Muscle of arm (tissue), 14 donors: ENCODE results near the gene TMCC2. TPM values are rescaled to one million over a fixed set of nuclear protein-coding genes. Genes with fewer than 3 reads are reported as not detected.
"Not testable (repeated sequence)": the region's sequence is repeated elsewhere in the genome, so short reads cannot be mapped to it uniquely, and the experiment has no call there.

Source experiments
- DNase-seq: peaks from one replicate; pipeline ENCODE4 v3.0.0-alpha.2; 2013
- long read RNA-seq, 11 donors: transcript quantifications; one replicate each; lab custom pipeline, GENCODE V29; 2026
- polyA plus RNA-seq, 12 donors: library from polyadenylated mRNA; unstranded; fragments of 120-200 nt; gene quantifications; one replicate each; pipeline ENCODE4 v1.2.1, GENCODE V29; 2013; ENCODE audit not compliant: insufficient read length in 12 of 12

The TMCC2 gene, protein sequence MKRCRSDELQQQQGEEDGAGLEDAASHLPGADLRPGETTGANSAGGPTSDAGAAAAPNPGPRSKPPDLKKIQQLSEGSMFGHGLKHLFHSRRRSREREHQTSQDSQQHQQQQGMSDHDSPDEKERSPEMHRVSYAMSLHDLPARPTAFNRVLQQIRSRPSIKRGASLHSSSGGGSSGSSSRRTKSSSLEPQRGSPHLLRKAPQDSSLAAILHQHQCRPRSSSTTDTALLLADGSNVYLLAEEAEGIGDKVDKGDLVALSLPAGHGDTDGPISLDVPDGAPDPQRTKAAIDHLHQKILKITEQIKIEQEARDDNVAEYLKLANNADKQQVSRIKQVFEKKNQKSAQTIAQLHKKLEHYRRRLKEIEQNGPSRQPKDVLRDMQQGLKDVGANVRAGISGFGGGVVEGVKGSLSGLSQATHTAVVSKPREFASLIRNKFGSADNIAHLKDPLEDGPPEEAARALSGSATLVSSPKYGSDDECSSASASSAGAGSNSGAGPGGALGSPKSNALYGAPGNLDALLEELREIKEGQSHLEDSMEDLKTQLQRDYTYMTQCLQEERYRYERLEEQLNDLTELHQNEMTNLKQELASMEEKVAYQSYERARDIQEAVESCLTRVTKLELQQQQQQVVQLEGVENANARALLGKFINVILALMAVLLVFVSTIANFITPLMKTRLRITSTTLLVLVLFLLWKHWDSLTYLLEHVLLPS
- 10 to 100 TPM in 5 of 12 donors, 1 to 10 TPM in 6, not detected in 1; 6.6 to 21.3 (median 10.0) TPM for polyA plus RNA-seq
- long read RNA-seq, donor 1, result 0 reads
- long read RNA-seq, donor 2, partial matches to known transcripts, result 0 of 2 reads
- long read RNA-seq, donor 2, other reads (novel, unspliced or antisense), result 0 of 2 reads
- long read RNA-seq, donor 3, result 0 reads
- long read RNA-seq, donor 4, result 0 reads
- long read RNA-seq, donor 5, partial matches to known transcripts, result 0 of 5 reads
- long read RNA-seq, donor 5, other reads (novel, unspliced or antisense), result 0 of 5 reads
- long read RNA-seq, donor 6, result 0 reads
- long read RNA-seq, donor 7, result 0 reads
- long read RNA-seq, donor 8, partial matches to known transcripts, result 0 of 4 reads
- long read RNA-seq, donor 8, other reads (novel, unspliced or antisense), result 0 of 4 reads
- long read RNA-seq, donor 9, result 0 reads
- long read RNA-seq, donor 10, result 0 reads
- long read RNA-seq, donor 11, partial matches to known transcripts, result 0 of 1 reads
- long read RNA-seq, donor 11, other reads (novel, unspliced or antisense), result 0 of 1 reads

DNA sequence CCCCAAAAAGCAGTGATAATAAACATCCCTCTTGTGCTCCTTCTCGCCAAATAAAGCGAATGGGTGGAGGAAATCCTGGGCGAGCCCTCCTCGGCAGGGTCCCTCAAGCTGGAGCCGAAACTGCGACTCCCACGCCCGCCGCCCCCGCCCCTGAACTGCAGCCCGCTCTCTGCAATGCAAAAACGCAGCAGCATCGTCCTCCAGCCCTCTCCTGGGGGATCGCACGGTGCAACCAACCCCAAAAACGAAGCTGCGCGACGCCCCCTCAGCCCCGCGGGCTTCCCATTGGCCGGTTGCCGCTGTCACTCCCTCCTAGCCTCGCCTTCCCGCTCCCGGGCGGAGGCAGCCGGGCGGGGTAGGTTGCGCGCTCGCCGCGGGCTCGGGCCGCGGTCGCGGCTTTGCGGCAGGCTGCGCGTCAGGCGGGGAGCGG lies at the start of gene TMCC2:
TSS of gene TMCC2 (plus strand) at position 363 of the 430 bp plus-strand sequence. CDS start 619 bp downstream, outside the sequence.
- DNase-seq, result peak; percentile 95

DNA sequence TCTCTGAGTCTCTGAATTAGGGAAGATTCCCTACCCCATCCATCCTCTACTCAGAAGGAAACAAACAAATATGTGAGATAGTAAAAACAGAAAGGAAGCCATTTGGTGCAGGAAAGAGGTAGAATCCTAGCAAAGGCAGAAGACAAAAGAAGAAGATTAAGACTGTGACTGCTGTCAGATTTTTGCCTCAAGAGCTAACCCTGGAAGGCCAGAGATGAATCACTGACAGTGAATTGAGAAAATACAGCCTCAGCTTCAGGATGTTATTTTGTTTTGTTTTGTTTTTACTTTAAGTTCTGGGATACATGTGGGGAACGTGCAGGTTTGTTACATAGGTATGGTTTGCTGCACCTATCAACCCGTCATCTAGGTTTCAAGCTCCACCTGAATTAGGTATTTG lies 47.9 kb upstream of the TMCC2 start:
- no peak for DNase-seq

DNA sequence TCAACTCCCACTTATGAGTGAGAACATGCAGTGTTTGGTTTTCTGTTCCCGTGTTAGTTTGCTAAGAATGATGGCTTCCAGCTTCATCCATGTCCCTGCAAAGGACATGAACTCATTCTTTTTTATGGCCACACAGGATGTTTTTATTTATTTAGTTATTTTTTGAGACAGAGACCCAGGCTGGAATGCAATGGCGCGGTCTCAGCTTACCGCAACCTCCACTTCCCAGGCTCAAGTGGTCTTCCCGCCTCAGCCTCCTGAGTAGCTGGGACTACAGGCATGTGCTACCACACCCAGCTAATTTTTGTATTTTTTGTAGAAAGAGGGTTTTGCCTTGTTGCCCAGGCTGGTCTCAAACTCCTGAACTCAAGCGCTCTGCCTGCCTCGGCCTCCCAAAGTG lies 47.4 kb upstream of the TMCC2 start:
- DNase-seq, result not testable (repeated sequence)

DNA sequence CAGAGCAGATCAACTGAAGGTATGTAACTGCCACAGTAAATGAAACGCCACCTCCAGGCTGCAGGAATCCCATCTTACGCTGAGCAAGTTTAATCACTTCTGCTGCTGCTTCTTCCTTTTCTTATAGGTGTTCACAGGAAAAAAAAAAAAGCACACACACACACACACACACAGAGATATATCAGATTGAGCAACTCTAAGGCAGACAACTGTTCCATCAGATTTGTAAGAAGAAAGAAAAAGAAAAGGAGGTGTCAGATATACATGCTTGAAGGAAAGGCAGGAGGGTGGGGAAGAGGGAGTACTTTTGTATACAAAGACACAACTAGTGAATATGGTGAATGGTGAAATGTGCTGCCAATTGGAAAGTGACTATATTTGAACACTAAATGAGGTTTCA lies 44.8 kb upstream of the TMCC2 start:
- no peak for DNase-seq

DNA sequence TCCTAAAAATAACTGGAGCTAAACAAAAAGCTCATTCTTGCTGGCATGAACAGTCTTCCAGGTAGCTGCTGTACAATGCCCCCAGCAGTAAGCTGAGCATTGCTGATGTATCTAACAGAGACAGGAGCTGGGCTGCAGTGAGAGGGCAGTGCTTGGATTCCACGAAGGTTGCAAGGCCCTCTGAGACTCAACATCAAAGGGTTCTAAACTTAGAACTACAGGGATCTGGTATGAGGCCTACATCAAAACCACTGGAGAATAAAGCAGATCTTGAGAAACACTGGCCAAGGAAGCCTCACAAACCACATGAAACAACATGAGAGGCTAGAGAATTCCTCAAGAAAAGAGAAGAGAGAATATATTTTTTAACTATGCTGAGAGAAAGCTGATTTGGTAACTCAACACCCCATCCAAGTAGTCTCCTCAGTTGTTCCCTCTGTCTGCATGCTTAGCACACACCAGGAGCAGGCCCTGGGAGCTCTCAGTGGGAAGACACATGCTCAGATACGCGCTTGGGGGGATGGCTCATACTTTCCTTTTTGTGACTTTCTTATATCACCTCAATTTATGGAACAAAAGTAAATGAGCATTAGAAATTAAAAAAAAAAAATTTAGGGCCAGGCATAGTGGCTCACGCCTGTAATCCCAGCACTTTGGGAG lies 43.9 kb upstream of the TMCC2 start:
- no peak for DNase-seq

DNA sequence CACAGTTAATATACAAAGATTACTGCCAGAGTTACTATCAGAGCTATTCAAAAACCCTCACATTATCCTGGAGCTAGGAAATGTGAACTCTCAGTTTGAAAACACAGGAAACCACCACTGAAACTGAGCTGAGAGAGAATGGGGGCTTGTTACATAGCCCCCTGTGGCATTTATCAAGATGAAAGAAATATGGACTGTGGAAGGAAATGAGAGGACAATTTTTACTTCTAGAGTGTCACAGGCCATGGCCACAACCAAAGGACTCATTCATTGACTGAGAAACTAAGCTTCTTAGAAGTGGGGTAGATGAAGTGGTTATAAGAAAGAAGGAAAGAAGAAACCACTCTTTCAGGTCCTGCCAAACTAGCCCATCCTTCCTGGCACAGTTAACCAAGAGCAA lies 41.6 kb upstream of the TMCC2 start:
- DNase-seq, result no peak

DNA sequence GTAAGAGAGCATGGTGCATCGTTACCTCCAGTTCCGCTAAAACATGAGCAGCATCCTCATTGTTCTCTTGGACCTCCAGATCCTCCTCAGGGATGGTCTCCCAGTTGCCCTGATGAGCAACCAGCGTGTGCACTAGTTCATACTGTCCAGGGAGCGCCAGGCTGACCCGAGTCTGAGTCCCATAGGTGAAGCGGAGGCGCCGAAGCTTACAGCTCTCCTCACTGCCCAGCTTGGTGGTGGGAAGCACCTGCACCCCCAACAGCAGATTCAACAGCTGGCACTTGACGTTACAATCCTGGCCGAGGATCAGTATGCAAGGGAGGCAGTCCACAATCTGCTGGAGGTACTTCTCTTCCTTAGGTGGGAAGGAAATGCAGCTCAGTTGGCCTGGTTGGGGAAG lies 40.3 kb upstream of the TMCC2 start:
- DNase-seq, result no peak

DNA sequence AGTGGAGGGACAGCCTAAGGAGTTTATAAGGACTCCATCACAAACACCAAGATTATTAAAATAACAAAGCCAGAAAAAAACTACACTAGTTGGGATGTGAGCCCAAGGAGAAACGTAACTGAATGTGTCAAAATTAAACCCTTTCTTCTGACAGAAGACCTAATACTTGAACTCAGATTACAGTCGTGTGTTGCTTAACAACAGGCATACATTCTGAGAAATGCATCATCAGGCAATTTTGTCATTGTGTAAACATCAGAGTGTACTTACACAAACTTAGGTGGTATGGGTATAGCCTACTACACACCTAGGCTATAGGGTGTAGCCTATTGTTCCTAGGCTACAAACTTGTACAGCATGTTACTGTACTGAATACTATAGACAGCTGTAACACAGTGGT lies 39.6 kb upstream of the TMCC2 start:
- no peak for DNase-seq

DNA sequence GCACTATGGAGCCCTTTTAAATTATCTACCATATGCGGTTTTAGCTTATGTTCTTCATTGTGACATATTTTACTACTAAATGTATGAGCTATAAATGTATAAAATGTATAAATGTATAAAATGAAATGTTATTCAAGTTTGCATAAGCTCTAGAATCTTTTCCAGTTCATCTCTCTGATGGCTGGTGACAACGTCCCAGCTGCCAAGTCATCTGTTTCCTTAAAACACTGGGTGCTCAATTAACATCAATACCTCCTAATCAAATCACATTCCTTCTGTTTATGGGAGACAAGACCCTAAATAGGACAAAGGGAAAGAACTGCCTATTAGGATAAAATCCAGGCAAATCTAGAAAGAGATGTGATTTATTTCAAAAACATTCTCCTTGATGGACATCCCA lies 39.1 kb upstream of the TMCC2 start:
- DNase-seq, result no peak

DNA sequence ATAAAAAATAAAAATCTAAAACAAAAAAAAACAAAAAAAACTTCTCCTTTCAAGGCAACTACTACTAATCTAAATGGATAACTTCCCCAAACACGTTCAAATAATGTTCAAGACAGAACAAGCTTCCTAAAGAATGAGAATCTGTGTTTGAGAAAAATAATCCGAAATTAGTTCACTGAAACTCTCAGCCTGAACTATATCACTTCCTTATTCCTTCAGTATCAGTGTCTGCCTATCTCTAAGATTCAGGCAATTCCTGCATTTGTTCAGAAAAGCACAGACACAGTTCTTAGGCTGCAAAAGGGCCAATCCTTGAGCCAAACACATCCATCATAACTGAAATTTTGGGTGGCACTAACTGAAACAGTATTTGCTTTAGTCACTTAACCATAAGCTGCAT lies 38.6 kb upstream of the TMCC2 start:
- DNase-seq, result no peak

DNA sequence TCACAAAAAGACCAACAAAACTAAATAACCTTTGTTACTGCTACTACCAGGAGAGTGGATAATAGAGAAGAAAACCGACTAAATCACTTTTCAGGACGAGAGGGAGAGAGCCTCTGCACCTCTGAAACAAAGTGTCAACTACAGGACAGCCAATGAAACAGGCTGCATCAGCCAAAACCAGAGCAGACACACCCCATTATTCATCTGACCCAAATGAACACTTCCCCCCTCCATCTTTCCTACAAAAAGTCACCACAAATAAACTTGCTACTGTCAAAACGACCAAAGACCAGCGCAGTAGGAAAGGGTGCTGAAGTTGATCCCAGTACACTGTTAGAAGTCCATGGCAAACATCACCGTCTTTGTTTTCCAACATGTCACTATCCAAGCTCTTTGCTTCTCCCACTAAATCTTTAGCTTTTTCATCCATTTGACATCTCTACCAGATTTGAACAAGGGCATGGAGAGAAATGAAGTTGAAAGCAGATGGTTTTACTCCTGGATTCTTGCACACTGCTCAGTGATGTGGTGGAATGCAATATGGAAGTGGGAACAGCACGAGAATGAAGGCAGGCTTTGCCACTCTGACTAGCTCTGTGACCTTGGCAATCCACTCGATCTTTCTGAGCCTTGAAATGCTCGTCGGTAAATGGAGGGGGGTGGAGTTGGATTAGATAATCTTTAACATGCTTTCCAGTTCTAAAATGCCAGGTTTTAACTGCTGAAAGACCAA lies 36.7 kb upstream of the TMCC2 start:
- DNase-seq, result no peak

DNA sequence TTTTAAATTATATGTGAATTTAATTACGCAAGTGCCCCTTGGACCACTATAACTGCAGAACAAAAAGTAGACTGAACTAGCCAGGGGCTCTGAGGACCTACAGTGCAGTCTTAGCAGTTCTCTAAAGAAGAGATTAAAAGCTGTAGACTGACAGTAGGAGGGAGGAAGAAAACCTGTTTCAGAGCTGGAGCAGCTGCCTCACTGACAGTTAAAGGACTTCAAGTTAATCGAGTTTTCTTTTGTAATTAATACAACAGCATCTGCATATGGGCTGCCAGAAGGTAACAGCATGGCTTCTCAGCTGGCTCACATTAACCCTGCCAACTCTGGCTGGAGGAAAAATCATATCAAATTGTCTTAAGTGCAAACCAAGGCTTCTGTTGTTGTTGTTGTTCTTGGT lies 36.1 kb upstream of the TMCC2 start:
- DNase-seq, result no peak

DNA sequence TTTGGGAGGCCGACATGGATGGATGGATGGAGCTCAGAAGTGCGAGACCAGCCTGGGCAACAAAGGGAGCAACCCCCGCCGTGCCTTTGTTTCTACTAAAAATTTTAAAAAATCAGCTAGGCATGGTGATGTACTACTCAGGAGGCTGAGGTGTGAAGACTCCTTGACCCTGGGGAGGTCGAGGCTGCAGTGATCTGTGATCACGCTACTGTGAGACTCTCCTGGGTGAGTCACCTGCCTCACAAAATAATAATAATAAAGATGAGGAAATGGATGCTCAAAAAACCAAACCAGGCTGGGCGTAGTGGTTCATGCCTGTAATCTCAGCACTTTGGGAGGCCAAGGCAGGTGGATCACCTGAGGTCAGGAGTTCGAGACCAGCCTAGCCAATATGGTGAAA lies 35.5 kb upstream of the TMCC2 start:
- DNase-seq, result no peak

DNA sequence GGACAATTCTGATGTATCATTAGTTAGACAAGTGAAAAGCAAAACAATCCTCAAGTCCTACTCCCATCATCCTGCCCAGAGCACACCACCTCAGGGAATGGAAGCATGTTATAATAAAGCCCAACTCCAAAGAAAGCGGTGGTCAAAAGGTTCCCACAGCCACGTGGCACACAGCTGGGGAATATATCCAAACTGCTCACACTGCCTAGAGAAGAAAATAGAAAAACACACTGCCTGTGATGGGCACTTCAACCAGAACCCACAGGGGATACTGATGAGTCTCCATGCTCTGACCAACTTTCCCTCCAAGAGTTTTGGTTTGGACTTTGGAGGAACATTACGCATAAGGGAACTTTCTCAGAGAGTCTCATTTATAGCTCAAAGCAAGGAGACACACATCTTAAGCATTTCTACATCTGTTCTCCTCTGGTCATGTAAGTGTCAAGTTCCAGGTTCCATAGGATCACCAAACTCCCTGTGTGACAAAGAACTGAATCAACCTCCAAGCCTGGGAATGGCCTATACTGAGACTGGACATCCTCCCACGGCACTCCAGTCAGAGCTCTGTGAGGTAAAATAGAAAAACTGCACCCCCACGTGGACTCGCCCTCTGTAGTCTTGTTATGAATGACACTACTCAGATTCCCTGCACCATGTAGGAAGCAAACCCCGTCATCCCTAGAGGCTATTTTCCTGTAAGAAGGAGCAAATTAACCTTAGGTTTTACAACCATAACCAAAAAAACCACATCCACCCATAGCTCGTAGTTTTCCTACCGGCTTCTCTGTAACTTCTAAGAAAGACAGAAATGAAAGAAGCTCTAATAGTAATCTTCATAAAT lies 28.4 kb upstream of the TMCC2 start:
- DNase-seq, result no peak

DNA sequence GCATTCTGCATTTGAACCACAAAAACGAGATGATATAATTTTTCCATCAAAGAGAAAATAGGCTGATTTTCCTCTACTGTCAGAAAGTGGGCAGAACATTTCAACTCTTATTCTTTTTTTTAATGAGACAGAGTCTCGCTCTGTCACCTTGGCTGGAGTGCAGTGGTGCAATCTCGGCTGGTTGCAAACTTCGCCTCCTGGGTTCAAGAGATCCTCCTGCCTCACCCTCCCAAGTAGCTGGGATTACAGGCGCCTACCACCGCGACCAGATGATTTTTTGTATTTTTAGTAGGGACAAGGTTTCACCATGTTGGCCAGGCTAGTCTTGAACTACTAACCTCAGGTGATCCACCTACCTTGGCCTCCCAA lies 27.8 kb upstream of the TMCC2 start:
- no peak for DNase-seq

DNA sequence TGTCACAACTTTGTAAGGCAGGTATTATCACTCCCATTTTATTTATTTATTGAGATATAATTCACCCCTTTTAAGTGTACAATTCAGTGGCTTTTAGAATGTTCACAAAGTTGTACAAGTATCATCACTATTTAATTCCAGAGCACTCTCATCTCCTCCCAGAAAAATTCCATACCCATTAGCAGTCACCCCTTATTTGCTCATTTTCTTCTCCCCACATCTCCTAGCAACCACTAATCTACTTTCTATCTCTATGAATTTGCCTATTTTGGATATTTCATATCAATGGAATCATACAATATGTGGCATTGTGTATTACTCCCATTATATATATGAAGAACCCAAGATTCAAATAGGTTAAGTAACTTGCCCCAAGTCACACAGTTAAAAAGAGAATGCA lies 23.2 kb upstream of the TMCC2 start:
- no peak for DNase-seq

DNA sequence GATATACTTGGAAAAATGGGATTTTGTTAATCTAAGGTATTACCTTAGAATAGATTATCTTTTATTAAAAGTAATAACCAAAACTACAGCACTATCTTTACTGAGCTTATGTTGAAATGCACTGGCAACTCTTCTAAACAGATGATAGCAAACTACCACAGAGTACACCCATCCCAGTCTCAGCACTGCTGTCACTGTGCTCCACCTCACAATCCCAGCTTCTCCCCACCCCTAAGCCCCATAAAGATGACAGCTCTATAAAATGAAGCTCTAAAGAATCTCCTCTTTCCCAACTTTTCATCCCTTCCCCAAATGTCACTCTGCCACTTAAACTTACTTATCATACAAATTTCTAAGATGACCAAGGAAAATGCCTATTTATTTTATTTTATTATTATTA lies 22.7 kb upstream of the TMCC2 start:
- no peak for DNase-seq

DNA sequence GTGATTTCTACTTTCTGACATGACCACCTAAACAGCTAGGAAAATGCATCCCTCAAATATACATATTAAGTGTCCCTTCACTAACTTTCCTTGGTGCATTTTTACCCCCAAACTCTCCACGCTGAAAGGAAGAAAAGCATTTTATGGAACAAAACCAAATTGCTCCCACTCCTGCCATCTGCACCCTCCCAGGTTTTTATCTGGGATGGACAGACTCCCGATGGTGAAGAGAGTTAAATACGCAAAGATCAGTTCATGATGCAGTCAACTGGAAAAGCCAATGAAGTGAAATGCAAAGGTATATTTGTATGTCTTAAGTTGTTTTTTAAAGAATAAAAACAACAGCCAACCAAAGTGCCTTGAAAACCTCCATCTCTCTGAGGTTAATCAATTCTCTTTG lies 18.9 kb upstream of the TMCC2 start:
- DNase-seq, result no peak

DNA sequence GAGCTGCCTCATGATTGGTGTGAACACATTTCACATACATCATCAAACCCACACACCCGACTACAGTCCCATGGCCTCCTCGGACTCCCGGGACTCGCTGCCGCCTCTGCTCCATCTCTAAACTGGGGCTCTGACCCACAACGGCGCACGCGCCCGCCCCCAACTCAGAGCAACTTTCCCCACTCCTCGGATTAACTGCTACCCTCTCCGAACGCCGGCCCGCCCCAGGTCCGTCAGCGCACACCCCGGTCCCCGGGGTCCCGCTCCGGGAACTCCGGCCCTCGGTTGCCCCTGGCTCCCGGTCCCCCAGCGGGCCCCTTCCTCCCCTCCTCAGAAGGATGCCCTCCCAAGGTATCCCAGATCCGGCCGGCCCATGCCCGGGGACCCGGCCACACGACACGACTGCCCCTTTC lies 17.0 kb upstream of the TMCC2 start:
- no peak for DNase-seq
